PC-9 (cell line): ENCODE measurements around the gene ROM1. TPM values are rescaled to one million over a fixed set of nuclear protein-coding genes. Genes with fewer than 3 reads are reported as not detected.

ENCODE experiments used
- BruUV-seq: library from RNA; stranded (reverse); fragments of 400-500 nt; replicated peaks from 2 replicates; lab custom pipeline; 2021; lab: Mats Ljungman, UMichigan
- CTCF ChIA-PET: fragments of 300-600 bp; sonication (Branson Sonifier 250); formaldehyde crosslinking; loops from one replicate; lab custom pipeline; 2022; ENCODE audit warnings: antibody characterized with exemption; lab: Charles Lee
- POLR2A ChIA-PET: fragments of 300-600 bp; sonication (Branson Sonifier 250); formaldehyde crosslinking; loops from one replicate; lab custom pipeline; 2022; ENCODE audit warnings: antibody characterized with exemption; ENCODE audit not compliant: unreplicated experiment; lab: Charles Lee
- DNase-seq, 2 experiments: peaks; one replicate each; pipeline versions ENCODE4 v3.0.0 to v3.0.0-alpha.2; 2015 to 2022; ENCODE audit warnings: mixed read lengths in 1 of 2
- H2AFZ ChIP-seq: fragments of 200-600 bp; sonication (generic); 2 replicates; pipeline ENCODE4 v1.8.1; 2017; ENCODE audit warnings: antibody characterized with exemption
- H3F3A ChIP-seq: fragments of 200-600 bp; sonication (generic); 2 replicates; pipeline ENCODE4 v1.8.1; 2017; ENCODE audit warnings: antibody characterized with exemption, mild to moderate bottlenecking, low read depth; ENCODE audit not compliant: insufficient read depth
- H3K27ac ChIP-seq: fragments of 200-600 bp; sonication (generic); 2 replicates; pipeline ENCODE4 v1.6.1; 2016; ENCODE audit warnings: mixed run types
- H3K27me3 ChIP-seq: fragments of 200-600 bp; sonication (generic); 2 replicates; pipeline ENCODE4 v1.6.1; 2016; ENCODE audit warnings: low read depth, mixed run types; ENCODE audit not compliant: insufficient read depth
- H3K36me3 ChIP-seq: fragments of 200-600 bp; sonication (generic); 2 replicates; pipeline ENCODE4 v1.6.1; 2016; ENCODE audit warnings: low read depth, mixed run types
- H3K4me1 ChIP-seq: fragments of 200-600 bp; sonication (generic); replicated peaks from 2 replicates; pipeline ENCODE4 v1.6.1; 2016; ENCODE audit warnings: mixed run types; ENCODE audit not compliant: insufficient read depth
- H3K4me2 ChIP-seq: fragments of 200-600 bp; sonication (generic); 2 replicates; pipeline ENCODE4 v1.6.1; 2017; ENCODE audit warnings: mixed run types
- H3K4me3 ChIP-seq: fragments of 200-600 bp; sonication (generic); 2 replicates; pipeline ENCODE4 v1.6.1; 2016; ENCODE audit warnings: mixed run types
- H3K79me2 ChIP-seq: fragments of 200-600 bp; sonication (generic); 2 replicates; pipeline ENCODE4 v1.6.1; 2017; ENCODE audit warnings: low read depth, mixed run types
- H3K9me2 ChIP-seq: fragments of 200-600 bp; sonication (generic); 2 replicates; pipeline ENCODE4 v1.8.1; 2017; ENCODE audit warnings: mild to moderate bottlenecking; ENCODE audit not compliant: insufficient read depth
- H3K9me3 ChIP-seq: fragments of 200-600 bp; sonication (generic); 2 replicates; pipeline ENCODE4 v1.8.1; 2016; ENCODE audit warnings: low read depth; ENCODE audit not compliant: insufficient read depth
- H4K20me1 ChIP-seq: fragments of 200-600 bp; sonication (generic); 2 replicates; pipeline ENCODE4 v1.8.1; 2017; ENCODE audit not compliant: insufficient read depth
- EZH2 ChIP-seq: fragments of 200-600 bp; sonication (generic); IDR thresholded peaks from 2 replicates; pipeline ENCODE4 v1.8.0; 2017; ENCODE audit warnings: antibody characterized with exemption, low read depth
- intact Hi-C: fragments of 100-400 bp; cut with micrococcal nuclease; formaldehyde crosslinking; loops from one replicate; pipeline ENCODE4 v1.10.0; 2022; ENCODE audit not compliant: unreplicated experiment
- total RNA-seq: library from RNA; stranded (reverse); gene quantifications from 2 replicates; pipeline ENCODE4 v1.2.3, GENCODE V29; 2021
- TF ChIP-seq, protein P1 (sequence below): fragments of 200-600 bp; sonication (generic); conservative IDR thresholded peaks from 2 replicates; pipeline ENCODE4 v1.6.1; 2017; ENCODE audit warnings: mixed run types, antibody characterized with exemption, mild to moderate bottlenecking, moderate library complexity

The ROM1 gene
- total RNA-seq, 1 experiment from 2014 or later, result 6.2 TPM

DNA sequence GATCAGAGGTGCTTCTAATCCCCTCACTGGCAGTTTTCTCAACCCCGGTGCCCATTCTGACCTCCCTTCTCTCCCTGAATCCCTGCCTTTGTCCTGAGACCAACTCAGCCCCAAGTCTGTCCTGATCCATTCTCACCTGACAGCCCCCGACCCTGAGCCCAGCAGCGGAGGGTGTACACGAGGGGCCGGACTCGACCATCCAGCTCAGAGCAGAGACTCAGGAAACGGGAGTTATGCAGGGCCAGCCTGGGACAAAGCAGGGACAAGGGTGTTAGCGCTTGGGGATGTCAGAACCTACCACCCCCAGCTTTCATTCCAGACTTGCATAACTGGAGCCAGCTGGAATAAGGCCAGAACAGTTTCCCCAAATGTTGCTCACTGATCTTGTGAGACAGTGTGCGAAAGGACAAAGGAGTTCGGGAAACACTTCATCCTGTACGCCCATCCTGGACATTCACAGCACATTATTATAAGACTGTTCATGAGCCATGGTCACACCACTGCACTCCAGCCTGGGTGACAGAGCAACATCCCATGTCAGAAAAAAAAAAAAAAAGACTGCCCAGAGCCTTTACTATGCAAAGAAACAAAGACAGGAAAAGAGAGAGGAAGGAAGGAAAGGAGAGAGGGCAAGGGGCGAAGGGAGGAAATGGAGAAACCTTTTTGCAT, 35.9 kb upstream of the ROM1 start:
- intact Hi-C loops, result no loop called here
- POLR2A ChIA-PET, result interaction anchor here (0.6 kb wide), 2 partner anchors 17 to 102 kb away, joined by 3 to 8 read pairs; no protein-coding TSS in a partner anchor
- Histone ChIP-seq H3K36me3 (peaks cover 8% of the 10 kb centered on the region), H3K9me2 (no peaks in the 10 kb centered on the region), H3F3A (peaks cover 55% of the 10 kb centered on the region), H3K4me3 (no peak overlapping the region), H3K4me2 (no peak overlapping the region), H2AFZ (no peak overlapping the region), H3K27ac (no peak overlapping the region), H3K79me2 (peaks cover 32% of the 10 kb centered on the region), H3K4me1 (peaks cover 29% of the 10 kb centered on the region), H4K20me1 (peaks cover 8% of the 10 kb centered on the region), H3K9me3 (no peaks in the 10 kb centered on the region), H3K27me3 (no peaks in the 10 kb centered on the region)
- BruUV-seq, result no TSS peak
- no peak for DNase-seq
- CTCF ChIA-PET, result no interaction called here
- TF ChIP-seq, protein P1, sequence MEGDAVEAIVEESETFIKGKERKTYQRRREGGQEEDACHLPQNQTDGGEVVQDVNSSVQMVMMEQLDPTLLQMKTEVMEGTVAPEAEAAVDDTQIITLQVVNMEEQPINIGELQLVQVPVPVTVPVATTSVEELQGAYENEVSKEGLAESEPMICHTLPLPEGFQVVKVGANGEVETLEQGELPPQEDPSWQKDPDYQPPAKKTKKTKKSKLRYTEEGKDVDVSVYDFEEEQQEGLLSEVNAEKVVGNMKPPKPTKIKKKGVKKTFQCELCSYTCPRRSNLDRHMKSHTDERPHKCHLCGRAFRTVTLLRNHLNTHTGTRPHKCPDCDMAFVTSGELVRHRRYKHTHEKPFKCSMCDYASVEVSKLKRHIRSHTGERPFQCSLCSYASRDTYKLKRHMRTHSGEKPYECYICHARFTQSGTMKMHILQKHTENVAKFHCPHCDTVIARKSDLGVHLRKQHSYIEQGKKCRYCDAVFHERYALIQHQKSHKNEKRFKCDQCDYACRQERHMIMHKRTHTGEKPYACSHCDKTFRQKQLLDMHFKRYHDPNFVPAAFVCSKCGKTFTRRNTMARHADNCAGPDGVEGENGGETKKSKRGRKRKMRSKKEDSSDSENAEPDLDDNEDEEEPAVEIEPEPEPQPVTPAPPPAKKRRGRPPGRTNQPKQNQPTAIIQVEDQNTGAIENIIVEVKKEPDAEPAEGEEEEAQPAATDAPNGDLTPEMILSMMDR, result no peak
- TF ChIP-seq EZH2, result no peak

DNA sequence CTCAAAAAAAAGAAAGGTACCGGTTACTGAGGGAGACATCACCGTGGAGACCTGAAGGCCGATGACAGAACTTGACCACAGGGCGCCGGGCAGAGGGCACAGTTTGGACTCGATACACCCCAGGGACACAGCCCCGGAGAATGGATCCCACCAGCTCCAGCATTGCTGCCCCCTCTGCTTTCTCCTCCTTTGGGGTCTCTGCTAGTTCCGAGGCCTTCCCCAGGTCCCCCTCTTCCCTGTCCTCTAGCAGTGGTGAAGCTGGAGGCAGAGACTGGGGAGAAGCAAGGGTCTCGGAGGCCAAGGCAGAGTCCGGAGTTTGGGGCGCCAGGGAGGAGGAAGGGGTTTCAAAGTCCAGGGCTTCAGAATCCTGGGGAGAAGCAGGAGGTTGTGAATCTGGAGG, 34.5 kb upstream of the ROM1 start:
- no peaks in the 10 kb centered on the region for H3K9me3 ChIP-seq
- DNase-seq, result no peak
- no TSS peak for BruUV-seq
- H3K79me2 ChIP-seq, result peaks cover 18% of the 10 kb centered on the region
- no peaks in the 10 kb centered on the region for H3K27me3 ChIP-seq
- intact Hi-C loops, result no loop called here
- peaks cover 23% of the 10 kb centered on the region for H3K4me1 ChIP-seq
- H3K4me2 ChIP-seq, result no peak overlapping the region
- 0 out of 2 replicates have a peak overlapping the region, but pooled peaks have one; percentile 19 for H3K27ac ChIP-seq
- CTCF ChIA-PET, result no interaction called here
- no peaks in the 10 kb centered on the region; the same call in 1 of the 2 replicates for H4K20me1 ChIP-seq
- H2AFZ ChIP-seq, result no peak overlapping the region
- no peak for TF ChIP-seq EZH2
- TF ChIP-seq, protein P1, result no peak
- peaks cover 47% of the 10 kb centered on the region for H3F3A ChIP-seq
- no peak overlapping the region for H3K4me3 ChIP-seq
- peaks cover 6% of the 10 kb centered on the region; the same call in 1 of the 2 replicates for H3K36me3 ChIP-seq
- POLR2A ChIA-PET, result no interaction called here
- no peaks in the 10 kb centered on the region for H3K9me2 ChIP-seq

DNA sequence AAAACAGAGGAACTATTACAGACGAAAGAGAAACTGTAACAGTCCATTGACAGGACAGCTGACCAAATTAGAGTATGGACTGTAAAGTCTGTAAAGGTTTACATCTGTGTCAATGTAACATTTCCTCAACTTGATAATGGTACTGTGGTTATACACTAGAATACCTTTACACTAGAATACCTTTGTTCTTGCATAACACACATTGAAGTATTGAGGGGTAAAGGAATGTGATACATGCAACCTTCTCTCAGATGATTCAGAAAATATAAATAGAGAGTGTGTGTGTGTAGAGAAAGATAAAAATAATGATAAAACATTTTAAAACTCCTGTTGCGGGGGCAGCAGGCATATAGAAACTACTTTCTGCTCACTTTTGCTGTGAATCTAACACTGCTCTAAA, 33.8 kb upstream of the ROM1 start:
- peak in 1 of 2 experiments; percentile 88 for DNase-seq
- H2AFZ ChIP-seq, result no peak overlapping the region
- intact Hi-C loops, result no loop called here
- H3K9me2 ChIP-seq, result no peaks in the 10 kb centered on the region
- POLR2A ChIA-PET, result no interaction called here
- no peak for TF ChIP-seq EZH2
- TF ChIP-seq, protein P1, result no peak
- peaks cover 23% of the 10 kb centered on the region for H3K4me1 ChIP-seq
- CTCF ChIA-PET, result no interaction called here
- BruUV-seq, result no TSS peak
- no peaks in the 10 kb centered on the region; the same call in 1 of the 2 replicates for H4K20me1 ChIP-seq
- peaks cover 13% of the 10 kb centered on the region; the same call in 1 of the 2 replicates for H3K36me3 ChIP-seq
- no peaks in the 10 kb centered on the region for H3K9me3 ChIP-seq
- peaks cover 51% of the 10 kb centered on the region for H3F3A ChIP-seq
- peak overlapping the region; percentile 19 for H3K27ac ChIP-seq
- no peak overlapping the region for H3K4me3 ChIP-seq
- H3K4me2 ChIP-seq, result no peak overlapping the region
- H3K79me2 ChIP-seq, result peaks cover 20% of the 10 kb centered on the region
- H3K27me3 ChIP-seq, result no peaks in the 10 kb centered on the region
